GM18951 (cell line): ENCODE results near the gene DRD1.
"Not testable (repeated sequence)": the region's sequence is repeated elsewhere in the genome, so short reads cannot be mapped to it uniquely, and the experiment has no call there.

ENCODE experiments used
- POLR2A ChIP-seq: IDR thresholded peaks from 4 replicates; pipeline ENCODE4 v1.6.1; 2011; ENCODE audit warnings: mild to moderate bottlenecking; ENCODE audit not compliant: insufficient read length, insufficient read depth; ENCODE audit errors: extremely low read depth
- in situ Hi-C: fragments of 300-500 bp; cut with MboI; formaldehyde crosslinking; loops from one replicate; pipeline ENCODE4 v1.12.0; 2022; ENCODE audit warnings: low sequenced_read_pairs, mixed read lengths, inconsistent platforms; ENCODE audit not compliant: unreplicated experiment

The DRD1 gene

GRCh38 chr5:175422058-175422457 is 21.9 kb downstream of the DRD1 start:
- TF ChIP-seq POLR2A: no peak
- in situ Hi-C loops: no loop called here

GRCh38 chr5:175420383-175420782 is 23.6 kb downstream of the DRD1 start:
- no peak for TF ChIP-seq POLR2A
- in situ Hi-C loops: no loop called here

DNA sequence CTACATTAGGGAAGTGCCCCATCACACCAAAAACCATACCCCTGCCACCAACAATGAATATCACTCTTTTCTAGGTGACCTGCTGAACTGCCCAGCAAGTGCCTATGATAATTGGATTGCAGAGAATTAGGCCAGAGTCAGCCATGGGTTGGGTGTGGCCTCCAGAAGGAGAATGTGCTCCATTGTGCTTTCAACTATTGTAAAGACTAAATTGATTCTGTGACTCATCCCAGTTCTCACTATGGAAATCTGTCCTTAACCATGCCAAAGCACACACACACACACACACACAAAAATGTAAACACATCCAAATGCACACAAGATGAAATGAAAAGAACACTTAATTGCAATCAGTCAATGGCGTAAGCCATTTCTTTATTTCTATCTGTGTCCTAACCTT is 25.7 kb downstream of the DRD1 start:
- in situ Hi-C loops: no loop called here
- no peak for TF ChIP-seq POLR2A

GRCh38 chr5:175417384-175417783 is 26.6 kb downstream of the DRD1 start:
- in situ Hi-C loops: no loop called here
- TF ChIP-seq POLR2A: no peak

GRCh38 chr5:175415303-175415702 is 28.7 kb downstream of the DRD1 start:
- no peak for TF ChIP-seq POLR2A
- in situ Hi-C loops: no loop called here

DNA sequence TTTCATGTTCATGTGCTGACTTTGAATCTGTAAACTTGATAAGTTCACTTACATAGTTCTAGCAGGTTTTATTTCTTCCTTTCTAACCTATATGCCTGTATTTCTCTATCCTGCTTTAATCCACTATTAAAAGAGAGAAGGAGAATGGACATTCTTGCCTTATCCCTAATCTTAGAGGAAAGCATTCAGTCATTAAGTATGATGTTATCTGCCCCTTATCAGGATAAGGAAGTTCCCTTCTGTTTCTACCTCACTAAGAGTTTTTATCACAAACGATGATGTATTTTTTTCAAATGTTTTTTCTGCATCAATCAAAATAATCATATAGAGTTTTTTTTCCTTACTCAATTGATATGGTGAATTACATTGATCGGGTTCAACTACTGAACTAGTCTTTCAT is 33.1 kb downstream of the DRD1 start:
- no peak for TF ChIP-seq POLR2A
- in situ Hi-C loops: no loop called here

GRCh38 chr5:175406300-175406699 is 37.7 kb downstream of the DRD1 start:
- in situ Hi-C loops: no loop called here
- TF ChIP-seq POLR2A: no peak

GRCh38 chr5:175397590-175398297 is 46.2 kb downstream of the DRD1 start:
- in situ Hi-C loops: not testable (repeated sequence)

DNA sequence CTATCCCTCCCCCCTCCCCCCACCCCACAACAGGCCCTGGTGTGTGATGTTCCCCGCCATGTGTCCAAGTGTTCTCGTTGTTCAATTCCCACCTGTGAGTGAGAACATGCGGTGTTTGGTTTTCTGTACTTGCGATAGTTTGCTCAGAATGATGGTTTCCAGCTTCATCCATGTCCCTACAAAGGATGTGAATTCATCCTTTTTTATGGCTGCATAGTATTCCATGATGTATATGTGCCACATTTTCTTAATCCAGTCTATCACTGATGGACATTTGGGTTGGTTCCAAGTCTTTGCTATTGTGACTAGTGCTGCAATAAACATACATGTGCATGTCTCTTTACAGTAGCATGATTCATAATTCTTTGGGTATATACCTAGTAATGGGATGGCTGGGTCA is 48.6 kb downstream of the DRD1 start:
- in situ Hi-C loops: not testable (repeated sequence)

DNA sequence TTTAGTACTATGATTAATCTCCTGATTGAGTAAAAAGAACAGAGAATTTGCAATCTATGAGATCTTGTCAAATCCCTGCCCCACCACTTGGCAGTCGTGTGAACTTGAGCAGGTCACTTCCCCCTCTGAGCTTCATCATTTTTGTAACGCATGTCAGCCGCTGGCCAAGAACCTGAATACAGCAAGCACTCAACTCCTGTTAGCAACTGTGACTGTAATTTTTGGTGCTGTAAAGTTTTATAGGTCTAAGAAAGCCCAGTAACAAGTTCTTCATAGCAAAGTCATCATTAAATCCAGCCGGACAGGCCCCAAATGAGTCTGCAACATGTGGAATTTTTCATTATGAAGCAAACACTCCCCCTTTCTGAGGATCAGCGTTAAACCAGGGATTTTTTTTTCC is 49.4 kb downstream of the DRD1 start:
- in situ Hi-C loops: no loop called here
- no peak for TF ChIP-seq POLR2A

DNA sequence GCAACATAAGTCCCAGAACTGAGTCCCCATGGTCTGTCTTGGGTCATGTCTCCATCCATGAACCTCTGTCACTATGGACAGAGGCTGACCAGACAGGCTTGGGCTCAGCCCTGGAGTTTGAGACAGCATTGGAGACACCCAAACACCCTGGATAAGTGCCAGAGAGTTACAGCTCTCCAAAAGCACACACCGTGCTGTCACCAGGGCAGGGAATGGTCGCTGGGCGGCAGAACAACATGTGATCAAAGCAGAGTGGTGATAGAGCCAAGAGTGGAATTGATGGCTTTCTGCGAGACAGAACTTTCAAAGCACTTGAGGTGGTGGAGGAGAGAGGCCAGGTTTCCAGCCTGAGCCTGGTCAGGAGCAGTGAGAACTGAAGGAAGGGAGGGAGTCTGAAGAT is 50.1 kb downstream of the DRD1 start:
- in situ Hi-C loops: no loop called here
- no peak for TF ChIP-seq POLR2A

- in situ Hi-C loops: no loop called here
- no peak for TF ChIP-seq POLR2A
Measured at GRCh38 chr5:175392236-175392635, 51.7 kb downstream of the DRD1 start.

- TF ChIP-seq POLR2A: no peak
- in situ Hi-C loops: no loop called here
Measured at GRCh38 chr5:175390352-175391083, 53.5 kb downstream of the DRD1 start.
